H4 (cell line): Measurements from ENCODE around the gene TPST2. TPM values are rescaled to one million over a fixed set of nuclear protein-coding genes. Genes with fewer than 3 reads are reported as not detected.
"Not testable (repeated sequence)": the region's sequence is repeated elsewhere in the genome, so short reads cannot be mapped to it uniquely, and the experiment has no call there.

Experiments used
- DNase-seq: peaks from one replicate; pipeline ENCODE4 v3.0.0-alpha.2; 2015; ENCODE audit warnings: low spot score
- total RNA-seq: library from RNA; depleted of rRNA; stranded (reverse); fragments of >200 nt; shearing (Covaris generic); gene quantifications from 2 replicates; pipeline ENCODE4 v1.2.3, GENCODE V29; 2014; rRNA removed

The TPST2 gene
- 13.8 and 14.2 TPM in 2 replicates for total RNA-seq

GRCh38 chr22:26589845-26590736 is at the start of gene TPST2:
Gene TPST2 (minus strand): TSS chr22:26590132. CDS start chr22:26541630, 48,502 bp downstream.
- peak; percentile 16 for DNase-seq

GRCh38 chr22:26636296-26636695 is 46.4 kb upstream of the TPST2 start:
- DNase-seq, result no peak

GRCh38 chr22:26635117-26635516 is 45.2 kb upstream of the TPST2 start:
- no peak for DNase-seq

GRCh38 chr22:26634189-26634588 is 44.3 kb upstream of the TPST2 start:
- no peak for DNase-seq

- no peak for DNase-seq
Observed at GRCh38 chr22:26632422-26633155, 42.7 kb upstream of the TPST2 start.

- DNase-seq, result no peak
Observed at GRCh38 chr22:26631282-26631681, 41.4 kb upstream of the TPST2 start.

- DNase-seq, result no peak
Observed at GRCh38 chr22:26629988-26630761, 40.2 kb upstream of the TPST2 start.

- no peak for DNase-seq
Observed at GRCh38 chr22:26624803-26625202, 34.9 kb upstream of the TPST2 start.

GRCh38 chr22:26623984-26624383 is 34.1 kb upstream of the TPST2 start:
- DNase-seq, result no peak

GRCh38 chr22:26621663-26622062 is 31.7 kb upstream of the TPST2 start, which contains the start of gene CRYBA4:
Gene CRYBA4 (plus strand): TSS chr22:26621963. CDS start chr22:26622597, 634 bp downstream.
- no peak for DNase-seq

- no peak for DNase-seq
Observed at GRCh38 chr22:26620197-26620596, 30.3 kb upstream of the TPST2 start.

- DNase-seq, result no peak
Observed at GRCh38 chr22:26619510-26619909, 29.6 kb upstream of the TPST2 start.

GRCh38 chr22:26618455-26618854 is 28.5 kb upstream of the TPST2 start:
- no peak for DNase-seq

GRCh38 chr22:26617271-26618199 is 27.6 kb upstream of the TPST2 start, which contains the start of gene CRYBB1:
Gene CRYBB1 (minus strand): TSS chr22:26618027. CDS start chr22:26616319, 1,708 bp downstream.
- no peak for DNase-seq

GRCh38 chr22:26616650-26617049 is 26.7 kb upstream of the TPST2 start:
- no peak for DNase-seq

- no peak for DNase-seq
Observed at GRCh38 chr22:26615830-26616435, 26.0 kb upstream of the TPST2 start.

GRCh38 chr22:26615149-26615548 is 25.2 kb upstream of the TPST2 start:
- no peak for DNase-seq

- DNase-seq, result no peak
Observed at GRCh38 chr22:26614322-26614721, 24.4 kb upstream of the TPST2 start.

GRCh38 chr22:26613753-26614152 is 23.8 kb upstream of the TPST2 start:
- not testable (repeated sequence) for DNase-seq

GRCh38 chr22:26612652-26613051 is 22.7 kb upstream of the TPST2 start:
- no peak for DNase-seq
